ENCODE data around the gene VCX3A. TPM values are rescaled to one million over a fixed set of nuclear protein-coding genes. Genes with fewer than 3 reads are reported as not detected.

VCX3A gene
- total RNA-seq, 4 donors from 2014 or later, result not detected

- TF ChIP-seq, protein P1, sequence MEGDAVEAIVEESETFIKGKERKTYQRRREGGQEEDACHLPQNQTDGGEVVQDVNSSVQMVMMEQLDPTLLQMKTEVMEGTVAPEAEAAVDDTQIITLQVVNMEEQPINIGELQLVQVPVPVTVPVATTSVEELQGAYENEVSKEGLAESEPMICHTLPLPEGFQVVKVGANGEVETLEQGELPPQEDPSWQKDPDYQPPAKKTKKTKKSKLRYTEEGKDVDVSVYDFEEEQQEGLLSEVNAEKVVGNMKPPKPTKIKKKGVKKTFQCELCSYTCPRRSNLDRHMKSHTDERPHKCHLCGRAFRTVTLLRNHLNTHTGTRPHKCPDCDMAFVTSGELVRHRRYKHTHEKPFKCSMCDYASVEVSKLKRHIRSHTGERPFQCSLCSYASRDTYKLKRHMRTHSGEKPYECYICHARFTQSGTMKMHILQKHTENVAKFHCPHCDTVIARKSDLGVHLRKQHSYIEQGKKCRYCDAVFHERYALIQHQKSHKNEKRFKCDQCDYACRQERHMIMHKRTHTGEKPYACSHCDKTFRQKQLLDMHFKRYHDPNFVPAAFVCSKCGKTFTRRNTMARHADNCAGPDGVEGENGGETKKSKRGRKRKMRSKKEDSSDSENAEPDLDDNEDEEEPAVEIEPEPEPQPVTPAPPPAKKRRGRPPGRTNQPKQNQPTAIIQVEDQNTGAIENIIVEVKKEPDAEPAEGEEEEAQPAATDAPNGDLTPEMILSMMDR (IDR thresholded peaks at IDR 0.05), result no peak
- no peak for TF ChIP-seq POLR2A (IDR thresholded peaks at IDR 0.05)
- no peak for TF ChIP-seq EP300 (IDR thresholded peaks at IDR 0.05)
- no peak for TF ChIP-seq POLR2AphosphoS5 (IDR thresholded peaks at IDR 0.05)
Measured at GRCh38 chrX:6545712-6546111, 10.8 kb upstream of the VCX3A start.

GRCh38 chrX:6526564-6527136 is 8.3 kb downstream of the VCX3A start:
- DNase-seq (ENCODE audit: low spot score in 2 of 2), result no peak
- Histone ChIP-seq H3K27ac (no peak overlapping the region), H3K36me3 (no peaks in the 10 kb centered on the region), H3K4me3 (no peak overlapping the region), H3K27me3 (no peaks in the 10 kb centered on the region), H3K9me3 (no peaks in the 10 kb centered on the region), H3K4me1 (no peaks in the 10 kb centered on the region)
- TF ChIP-seq POLR2A (IDR thresholded peaks at IDR 0.05), result no peak
- TF ChIP-seq, protein P1 (IDR thresholded peaks at IDR 0.05), result no peak
- TF ChIP-seq EP300 (IDR thresholded peaks at IDR 0.05), result no peak
- no peak for TF ChIP-seq POLR2AphosphoS5 (IDR thresholded peaks at IDR 0.05)
- 86% methylated on average over 3 of the region's 3 CpGs for WGBS

More at GRCh38 chrX:6545712-6546111, 10.8 kb upstream of the VCX3A start:
- Histone ChIP-seq H3K27me3 (no peaks in the 10 kb centered on the region), H3K27ac (no peak overlapping the region), H3K4me1 (no peaks in the 10 kb centered on the region), H3K36me3 (no peaks in the 10 kb centered on the region), H3K4me3 (no peak overlapping the region), H3K9me3 (no peaks in the 10 kb centered on the region)
- 70% methylated on average over 5 of the region's 5 CpGs for WGBS
- no peak for DNase-seq (ENCODE audit: low spot score in 2 of 2)

GRCh38 chrX:6517376-6517775 is 17.5 kb downstream of the VCX3A start:
- no peak for DNase-seq (ENCODE audit: low spot score in 2 of 2)
- H3K36me3 ChIP-seq, result no peaks in the 10 kb centered on the region
- H3K9me3 ChIP-seq, result no peaks in the 10 kb centered on the region
- H3K27me3 ChIP-seq, result no peaks in the 10 kb centered on the region
- WGBS, result 89% methylated on average over 6 of the region's 6 CpGs
- no peak overlapping the region for H3K27ac ChIP-seq
- no peak overlapping the region for H3K4me3 ChIP-seq
- no peaks in the 10 kb centered on the region for H3K4me1 ChIP-seq
- no peak for TF ChIP-seq POLR2AphosphoS5 (IDR thresholded peaks at IDR 0.05)
- TF ChIP-seq POLR2A (IDR thresholded peaks at IDR 0.05), result no peak
- TF ChIP-seq, protein P1 (IDR thresholded peaks at IDR 0.05), result no peak
- TF ChIP-seq EP300 (IDR thresholded peaks at IDR 0.05), result no peak

- H3K27ac ChIP-seq, result no peak overlapping the region
- WGBS, result 92% methylated on average over 4 of the region's 4 CpGs
- H3K27me3 ChIP-seq, result no peaks in the 10 kb centered on the region
- H3K36me3 ChIP-seq, result no peaks in the 10 kb centered on the region
- no peak overlapping the region for H3K4me3 ChIP-seq
- DNase-seq (ENCODE audit: low spot score in 2 of 2), result no peak
- TF ChIP-seq EP300 (IDR thresholded peaks at IDR 0.05) (no peak), POLR2AphosphoS5 (IDR thresholded peaks at IDR 0.05) (no peak), POLR2A (IDR thresholded peaks at IDR 0.05) (no peak)
- TF ChIP-seq, protein P1 (IDR thresholded peaks at IDR 0.05), result no peak
- no peaks in the 10 kb centered on the region for H3K4me1 ChIP-seq
- H3K9me3 ChIP-seq, result no peaks in the 10 kb centered on the region
Measured at GRCh38 chrX:6506444-6506843, 28.5 kb downstream of the VCX3A start.

DNA sequence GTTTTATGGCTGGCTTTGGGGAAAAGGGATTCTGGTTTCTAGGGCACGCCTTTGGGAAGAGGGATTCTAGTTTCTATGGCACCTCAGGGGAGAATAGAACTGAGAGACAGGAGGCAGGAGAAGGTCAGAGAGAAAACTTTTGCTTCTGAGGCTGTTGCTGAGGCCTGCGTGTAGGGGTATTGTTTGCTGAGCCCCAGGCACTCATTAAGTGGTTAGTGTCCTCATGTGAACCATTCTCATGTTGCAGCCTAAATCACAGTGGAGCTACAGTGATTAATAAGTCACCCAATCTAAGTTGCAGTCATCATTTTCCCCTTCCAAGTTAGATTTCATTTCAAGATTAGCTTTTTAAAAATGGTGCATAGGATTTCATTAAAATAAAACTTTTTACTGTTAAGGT is 29.0 kb downstream of the VCX3A start:
- DNase-seq (ENCODE audit: low spot score in 2 of 2), result no peak
- no peaks in the 10 kb centered on the region for H3K9me3 ChIP-seq
- 58% methylated on average over 2 of the region's 2 CpGs for WGBS
- no peaks in the 10 kb centered on the region for H3K36me3 ChIP-seq
- no peak overlapping the region for H3K4me3 ChIP-seq
- H3K27me3 ChIP-seq, result no peaks in the 10 kb centered on the region
- no peaks in the 10 kb centered on the region for H3K4me1 ChIP-seq
- no peak overlapping the region for H3K27ac ChIP-seq
- TF ChIP-seq POLR2A (IDR thresholded peaks at IDR 0.05) (no peak), POLR2AphosphoS5 (IDR thresholded peaks at IDR 0.05) (no peak), EP300 (IDR thresholded peaks at IDR 0.05) (no peak)
- TF ChIP-seq, protein P1 (IDR thresholded peaks at IDR 0.05), result no peak

All from suprapubic skin (tissue), 4 donors.